Stimulated activated CD8-positive, alpha-beta memory T cell treated with anti-CD3 and anti-CD28 coated beads, Interleukin-12 subunit alpha, Interleukin-12 subunit beta, amount 100 ng/mL, for 1 hour (primary cell): ENCODE data around the gene CABP5.

Experiments used
- DNase-seq: peaks from one replicate; pipeline ENCODE4 v3.0.0-alpha.2; 2020; ENCODE audit warnings: low read depth

CABP5 gene

DNA sequence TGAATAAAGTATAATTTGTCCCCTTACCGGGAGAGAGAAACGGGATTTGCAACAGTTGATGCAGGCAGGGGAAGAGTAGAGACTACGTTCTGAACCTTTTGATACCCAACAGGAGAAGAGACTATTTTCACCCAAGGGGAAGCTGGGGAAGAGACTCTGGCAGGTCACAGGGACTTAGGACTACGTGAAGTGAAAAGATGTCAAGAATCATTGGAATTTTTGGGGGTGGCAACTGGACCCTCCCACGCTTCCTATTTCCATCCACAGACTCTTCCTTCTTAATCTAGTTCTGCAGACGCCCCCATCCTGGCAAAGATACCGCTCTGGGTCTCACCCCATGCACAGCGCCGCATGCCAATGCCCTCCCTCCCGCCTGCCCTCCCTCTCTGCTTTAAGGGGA lies 13.8 kb downstream of the CABP5 start:
- no peak for DNase-seq

- DNase-seq = no peak
Observed at GRCh38 chr19:48029431-48029830, 14.4 kb downstream of the CABP5 start.

- DNase-seq = no peak
Observed at GRCh38 chr19:48025480-48025879, 18.4 kb downstream of the CABP5 start.

DNA sequence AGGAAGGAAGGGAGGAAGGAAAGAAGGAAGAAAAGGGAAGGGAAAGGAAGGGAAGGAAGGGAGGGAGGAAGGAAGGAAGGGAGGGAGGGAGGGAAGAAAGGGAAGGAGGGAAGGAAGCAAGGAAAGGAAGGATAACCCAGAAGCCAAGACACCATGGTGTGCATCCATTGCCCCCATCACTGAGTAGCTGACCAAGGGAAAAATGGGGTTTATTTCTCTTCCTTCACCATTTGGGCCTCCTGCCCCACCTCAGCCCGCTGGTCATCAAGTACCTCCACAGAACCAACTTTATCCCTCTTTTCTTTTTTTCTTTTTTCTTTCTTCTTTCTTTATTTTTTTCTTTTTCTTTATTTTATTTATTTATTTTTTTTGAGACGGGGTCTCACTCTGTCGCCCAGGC lies 20.4 kb downstream of the CABP5 start:
- DNase-seq = no peak

DNA sequence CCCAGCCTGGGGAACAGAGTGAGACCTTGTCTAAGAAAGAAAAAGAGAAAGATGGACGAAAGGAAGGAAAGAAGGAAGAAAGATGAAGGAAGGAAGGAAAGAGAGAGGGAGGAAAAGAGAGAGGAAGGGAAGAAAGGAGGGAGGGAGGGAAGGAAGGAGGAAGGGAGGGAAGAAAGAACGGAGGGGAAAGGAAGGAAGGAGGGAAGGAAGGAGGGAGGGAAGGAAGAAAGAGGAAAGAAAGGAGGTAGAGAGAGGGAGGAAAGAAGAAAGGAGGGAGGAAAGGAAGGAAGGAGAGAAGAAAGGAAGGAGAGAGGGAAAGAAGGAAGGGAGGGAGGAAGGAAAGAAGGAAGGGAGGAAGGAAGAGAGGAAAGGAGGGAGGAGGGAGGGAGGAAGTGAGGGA lies 20.9 kb downstream of the CABP5 start:
- DNase-seq = no peak

GRCh38 chr19:48020686-48021085 lies 23.2 kb downstream of the CABP5 start:
- DNase-seq = no peak

- no peak for DNase-seq
Observed at GRCh38 chr19:48010932-48011758, 32.7 kb downstream of the CABP5 start.

GRCh38 chr19:48006762-48007161 lies 37.1 kb downstream of the CABP5 start:
- DNase-seq = no peak

GRCh38 chr19:48004236-48004635 lies 39.6 kb downstream of the CABP5 start:
- no peak for DNase-seq

- no peak for DNase-seq
Observed at GRCh38 chr19:48000846-48001245, 43.0 kb downstream of the CABP5 start.

DNA sequence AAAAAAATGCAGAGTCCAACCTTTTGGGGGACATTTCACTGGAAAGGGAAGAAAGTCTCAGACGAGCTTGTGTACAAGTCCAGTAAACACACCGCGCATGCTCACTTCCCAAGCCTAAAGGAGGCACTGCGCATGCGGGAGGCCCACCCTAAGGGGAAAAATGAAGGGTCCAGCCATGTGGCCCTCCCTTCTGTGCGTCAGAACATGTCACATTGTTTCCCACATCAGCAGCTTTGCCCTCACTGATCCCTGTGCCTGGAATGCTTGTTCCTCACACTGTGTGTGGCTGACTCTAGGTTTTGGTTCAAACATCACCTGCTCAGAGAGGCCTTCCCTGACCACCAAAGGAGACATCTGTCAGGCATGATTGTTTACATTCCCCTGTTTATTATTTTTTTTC lies 45.1 kb downstream of the CABP5 start:
- no peak for DNase-seq

DNA sequence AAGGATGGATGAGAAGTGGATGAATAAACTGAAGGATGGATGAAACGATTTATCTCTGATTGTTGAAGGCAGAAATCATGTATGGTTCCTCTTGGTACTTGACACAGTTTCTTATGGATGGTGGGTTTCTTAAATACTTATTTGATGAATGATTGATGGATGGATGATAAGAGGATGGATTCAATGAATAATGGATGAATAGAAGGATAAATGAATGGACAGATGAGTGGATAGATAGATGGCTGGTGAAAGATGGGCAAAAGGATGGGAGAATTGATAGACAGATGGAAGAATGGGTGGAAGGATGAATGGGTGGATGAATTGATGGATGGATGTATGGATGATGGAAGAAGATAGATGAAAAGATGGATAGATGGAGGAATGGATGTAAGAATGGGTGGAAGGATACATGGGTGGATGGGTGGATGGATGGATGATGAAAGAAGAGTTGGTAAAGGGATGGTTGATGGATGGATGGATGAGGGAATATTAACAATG lies 47.6 kb downstream of the CABP5 start:
- no peak for DNase-seq

- no peak for DNase-seq
Observed at GRCh38 chr19:47994209-47994802, 49.6 kb downstream of the CABP5 start, which contains the start of gene ELSPBP1. Gene ELSPBP1 (plus strand): TSS chr19:47994632. CDS start chr19:48008668, 14,036 bp downstream.

DNA sequence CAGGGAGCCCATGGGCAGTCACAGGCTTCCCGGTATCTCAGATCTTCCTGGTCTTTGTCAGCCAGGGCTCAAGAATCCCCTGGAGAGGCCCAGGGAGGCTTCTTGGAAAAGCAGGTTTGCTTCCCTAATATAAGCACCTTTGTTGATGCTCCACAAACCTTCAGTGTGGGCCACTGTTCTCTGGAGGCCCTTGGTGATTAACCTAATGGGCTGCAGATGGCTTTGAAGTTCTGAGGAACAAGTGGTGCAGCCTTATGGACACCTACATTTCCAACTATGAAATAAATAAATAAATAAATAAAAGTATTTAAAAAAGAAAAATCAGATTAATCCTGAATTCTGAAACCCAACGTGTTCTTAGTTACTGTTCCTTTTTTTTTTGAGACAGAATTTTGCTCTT lies 51.8 kb downstream of the CABP5 start, which contains the start of gene BSPH1:
Gene BSPH1 (minus strand): TSS at position 101 of the 400 bp plus-strand sequence. CDS start 89 bp downstream, at position 12.
- no peak for DNase-seq

DNA sequence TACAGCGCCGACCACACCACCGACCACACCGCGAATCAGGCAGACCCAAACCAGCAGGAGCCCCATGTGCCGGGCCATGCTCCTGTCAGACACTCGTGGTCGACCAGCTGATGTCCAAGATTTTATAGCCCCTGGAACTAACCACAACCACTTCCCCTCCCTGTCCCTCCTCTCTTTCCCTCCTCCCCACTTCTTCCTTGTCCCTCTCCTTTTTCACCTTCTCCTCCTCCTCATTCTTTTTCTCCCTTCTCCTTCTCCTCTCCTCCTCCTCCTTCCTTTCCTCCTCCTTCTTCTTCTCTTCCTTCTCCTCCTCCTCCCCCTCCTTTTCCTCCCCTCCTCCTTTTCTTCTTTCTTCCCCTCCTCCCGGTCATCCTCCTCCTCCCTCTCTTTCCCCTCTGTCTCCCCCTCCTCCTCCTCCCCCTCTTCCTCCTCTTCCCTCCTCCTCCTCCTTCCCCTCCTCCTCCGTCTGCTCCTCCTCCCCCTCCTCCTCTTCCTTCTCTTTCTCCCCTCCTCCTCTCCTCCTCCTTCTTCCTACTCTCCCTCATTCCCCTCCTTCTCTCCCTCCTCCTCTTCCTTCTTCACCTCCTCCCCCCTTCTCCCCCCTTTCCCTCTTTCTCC lies 52.6 kb downstream of the CABP5 start:
- DNase-seq = no peak
